ENCODE data around the gene NAA80.
A peak's percentile ranks its signal among the peaks of the same experiment; 100 is the strongest.

Gene NAA80, protein sequence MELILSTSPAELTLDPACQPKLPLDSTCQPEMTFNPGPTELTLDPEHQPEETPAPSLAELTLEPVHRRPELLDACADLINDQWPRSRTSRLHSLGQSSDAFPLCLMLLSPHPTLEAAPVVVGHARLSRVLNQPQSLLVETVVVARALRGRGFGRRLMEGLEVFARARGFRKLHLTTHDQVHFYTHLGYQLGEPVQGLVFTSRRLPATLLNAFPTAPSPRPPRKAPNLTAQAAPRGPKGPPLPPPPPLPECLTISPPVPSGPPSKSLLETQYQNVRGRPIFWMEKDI

GRCh38 chr3:50298836-50299637, at the start of gene NAA80, which contains the start of gene HYAL3:
NAA80 (minus strand) TSS chr3:50299405; CDS start chr3:50297463, 1,942 bp downstream.
HYAL3 (minus strand) TSS chr3:50299405; CDS start chr3:50295602, 3,803 bp downstream.
- peaks cover 24 to 41% of the 10 kb centered on the region in 2 donors for H3K4me1 Mint-ChIP-seq
- peak; percentile 98 for DNase-seq
- peak; percentile 87 to 91 for ATAC-seq (replicated peaks)
- no peaks in the 10 kb centered on the region for H3K9me3 Mint-ChIP-seq
- no peaks in the 10 kb centered on the region for H3K27me3 Mint-ChIP-seq
- H3K4me3 Mint-ChIP-seq = peak within 1 kb of the TSS; percentile 98
- H3K27ac Mint-ChIP-seq = peak within 1 kb of the TSS; percentile 100
- peaks cover 14 to 21% of the 10 kb centered on the region in 2 donors for H3K36me3 Mint-ChIP-seq

- H3K27me3 Mint-ChIP-seq = no peaks in the 10 kb centered on the region
- H3K9me3 Mint-ChIP-seq = no peaks in the 10 kb centered on the region
- peak; percentile 17 to 19 for ATAC-seq (replicated peaks)
- no peak overlapping the region for H3K27ac Mint-ChIP-seq
- H3K4me3 Mint-ChIP-seq = no peak overlapping the region
- DNase-seq = peak; percentile 47
- H3K4me1 Mint-ChIP-seq = peaks cover 43 to 83% of the 10 kb centered on the region in 2 donors
- peaks cover 12 to 28% of the 10 kb centered on the region in 2 donors for H3K36me3 Mint-ChIP-seq
Observed at GRCh38 chr3:50347187-50347813, 48.1 kb upstream of the NAA80 start.

- peak; percentile 25 to 34 for ATAC-seq (replicated peaks)
Observed at GRCh38 chr3:50345586-50346234, 46.5 kb upstream of the NAA80 start, which contains the start of gene ZMYND10. ZMYND10 (minus strand) TSS chr3:50345732; CDS start chr3:50345579, 153 bp downstream.

GRCh38 chr3:50345008-50345407, 45.8 kb upstream of the NAA80 start:
- Mint-ChIP-seq H3K27ac (no peak overlapping the region), H3K9me3 (no peaks in the 10 kb centered on the region), H3K4me3 (peak overlapping the region; percentile 21 to 79), H3K4me1 (peaks cover 33 to 81% of the 10 kb centered on the region in 2 donors), H3K27me3 (no peaks in the 10 kb centered on the region), H3K36me3 (peaks cover 10 to 19% of the 10 kb centered on the region in 2 donors)
- ATAC-seq (replicated peaks) (no peak), DNase-seq (no peak)

More at GRCh38 chr3:50345586-50346234, 46.5 kb upstream of the NAA80 start, which contains the start of gene ZMYND10:
- H3K36me3 Mint-ChIP-seq = peaks cover 10 to 25% of the 10 kb centered on the region in 2 donors
- H3K27me3 Mint-ChIP-seq = no peaks in the 10 kb centered on the region
- peak within 1 kb of the TSS; percentile 20 for H3K27ac Mint-ChIP-seq
- peak within 1 kb of the TSS; percentile 79 to 84 for H3K4me3 Mint-ChIP-seq
- no peaks in the 10 kb centered on the region for H3K9me3 Mint-ChIP-seq
- peak; percentile 63 for DNase-seq
- H3K4me1 Mint-ChIP-seq = peaks cover 39 to 86% of the 10 kb centered on the region in 2 donors

DNA sequence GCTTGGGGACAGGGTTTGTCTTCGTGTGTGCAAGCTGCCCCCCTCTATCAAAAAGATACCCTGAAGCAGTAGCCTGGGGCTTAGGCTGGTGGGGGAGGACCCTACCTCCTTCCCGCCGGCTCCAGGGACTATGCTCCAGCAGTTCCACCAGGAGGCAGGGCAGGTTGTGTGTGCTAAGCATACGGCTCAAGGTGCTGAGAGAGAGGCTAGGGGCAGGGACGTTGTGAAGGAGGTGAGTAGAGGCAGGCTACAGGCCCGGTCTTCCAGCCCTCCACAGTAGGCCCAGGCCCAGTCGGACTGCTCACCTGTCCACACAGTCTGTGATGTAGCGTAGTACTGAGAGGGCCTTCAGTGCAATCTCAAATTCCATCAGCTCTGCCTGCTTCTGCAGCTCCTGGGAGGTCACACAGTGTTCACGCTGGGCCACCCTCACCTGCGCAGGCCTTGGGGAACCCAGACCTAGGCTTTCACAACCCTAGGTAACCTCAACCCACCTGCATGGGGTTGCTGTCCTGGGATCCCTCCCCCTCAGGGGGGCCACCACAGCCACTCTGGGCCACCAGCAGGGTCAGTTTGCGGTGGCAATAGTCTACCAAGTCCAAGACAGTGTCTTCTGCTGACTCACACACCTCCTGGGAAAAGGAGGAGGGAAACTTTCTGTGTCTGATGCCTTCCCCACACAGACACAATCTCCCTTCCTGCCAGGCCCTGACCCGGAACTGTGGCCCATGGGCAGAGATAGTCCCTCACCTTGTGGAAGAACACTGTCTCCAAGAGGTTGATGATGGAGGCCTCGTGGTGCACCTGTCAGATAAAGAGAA, 43.8 kb upstream of the NAA80 start:
- Mint-ChIP-seq H3K4me1 (peaks cover 31 to 81% of the 10 kb centered on the region in 2 donors), H3K36me3 (peaks cover 9 to 25% of the 10 kb centered on the region in 2 donors)
- DNase-seq = no peak

GRCh38 chr3:50341996-50342650, 42.9 kb upstream of the NAA80 start:
- Mint-ChIP-seq H3K27me3 (no peaks in the 10 kb centered on the region), H3K4me1 (peaks cover 26 to 74% of the 10 kb centered on the region in 2 donors), H3K4me3 (peak overlapping the region in 1 of 2 donors; percentile 90)

More for the DNA sequence above, 43.8 kb upstream of the NAA80 start:
- Mint-ChIP-seq H3K4me3 (no peak overlapping the region), H3K9me3 (no peaks in the 10 kb centered on the region), H3K27me3 (no peaks in the 10 kb centered on the region), H3K27ac (no peak overlapping the region)
- no peak for ATAC-seq (replicated peaks)

DNA sequence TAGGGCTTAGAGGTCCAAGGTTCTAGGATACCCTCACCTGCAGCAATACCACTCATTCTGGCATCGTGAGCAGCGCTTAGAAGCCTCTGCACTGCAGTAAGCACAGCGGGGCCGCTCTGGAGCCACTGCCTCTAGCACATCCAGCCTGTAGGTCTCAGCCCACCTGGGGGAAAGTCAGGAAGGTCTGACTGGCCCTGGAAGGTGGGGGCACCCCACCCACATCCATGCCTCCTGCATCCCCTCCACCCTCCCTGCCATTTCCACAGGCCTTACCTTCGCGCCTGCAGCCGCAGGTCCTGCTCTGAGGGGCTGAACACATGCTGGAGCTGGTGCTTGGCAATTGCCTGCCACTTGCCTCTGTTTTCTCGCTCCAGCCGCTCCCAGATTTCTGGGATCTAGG, 42.3 kb upstream of the NAA80 start:
- H3K36me3 Mint-ChIP-seq = peaks cover 12 to 28% of the 10 kb centered on the region in 2 donors
- no peaks in the 10 kb centered on the region for H3K9me3 Mint-ChIP-seq
- H3K4me1 Mint-ChIP-seq = peaks cover 27 to 74% of the 10 kb centered on the region in 2 donors
- peak overlapping the region; percentile 90 to 94 for H3K4me3 Mint-ChIP-seq
- DNase-seq = no peak
- peak overlapping the region; percentile 98 for H3K27ac Mint-ChIP-seq
- no peak for ATAC-seq (replicated peaks)
- no peaks in the 10 kb centered on the region for H3K27me3 Mint-ChIP-seq

More at GRCh38 chr3:50341996-50342650, 42.9 kb upstream of the NAA80 start:
- peaks cover 10 to 24% of the 10 kb centered on the region in 2 donors for H3K36me3 Mint-ChIP-seq
- ATAC-seq (replicated peaks) (no peak), DNase-seq (no peak)
- no peaks in the 10 kb centered on the region for H3K9me3 Mint-ChIP-seq
- H3K27ac Mint-ChIP-seq = no peak overlapping the region

DNA sequence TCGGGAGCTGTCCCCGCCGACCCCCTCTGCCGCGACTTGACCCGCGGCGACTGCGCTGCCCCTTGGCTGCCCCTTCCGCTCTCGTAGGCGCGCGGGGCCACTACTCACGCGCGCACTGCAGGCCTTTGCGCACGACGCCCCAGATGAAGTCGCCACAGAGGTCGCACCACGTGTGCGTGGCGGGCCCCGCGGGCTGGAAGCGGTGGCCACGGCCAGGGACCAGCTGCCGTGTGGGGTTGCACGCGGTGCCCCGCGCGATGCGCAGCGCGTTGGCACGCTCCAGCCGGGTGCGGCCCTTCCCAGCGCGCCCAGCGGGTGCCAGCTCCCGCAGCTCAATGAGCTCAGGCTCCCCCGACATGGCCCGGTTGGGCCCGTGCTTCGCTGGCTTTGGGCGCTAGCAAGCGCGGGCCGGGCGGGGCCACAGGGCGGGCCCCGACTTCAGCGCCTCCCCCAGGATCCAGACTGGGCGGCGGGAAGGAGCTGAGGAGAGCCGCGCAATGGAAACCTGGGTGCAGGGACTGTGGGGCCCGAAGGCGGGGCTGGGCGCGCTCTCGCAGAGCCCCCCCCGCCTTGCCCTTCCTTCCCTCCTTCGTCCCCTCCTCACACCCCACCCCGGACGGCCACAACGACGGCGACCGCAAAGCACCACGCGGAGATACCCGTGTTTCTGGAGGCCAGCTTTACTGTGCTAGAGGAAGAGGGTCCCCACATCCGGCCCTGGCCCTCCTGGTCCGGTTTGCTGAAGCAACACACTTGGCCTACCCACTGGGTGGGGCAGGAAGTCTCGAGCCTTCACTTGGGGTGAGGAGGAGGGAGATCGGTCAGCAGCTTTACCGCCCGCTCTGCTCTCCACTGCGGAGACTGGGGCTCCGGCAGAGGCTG, 41.5 kb upstream of the NAA80 start, which contains the start of gene RASSF1:
Gene RASSF1 (minus strand): TSS at position 389 of the 882 bp plus-strand sequence. CDS start 31 bp downstream, at position 358.
- peak within 1 kb of the TSS; percentile 90 to 94 for H3K4me3 Mint-ChIP-seq

DNA sequence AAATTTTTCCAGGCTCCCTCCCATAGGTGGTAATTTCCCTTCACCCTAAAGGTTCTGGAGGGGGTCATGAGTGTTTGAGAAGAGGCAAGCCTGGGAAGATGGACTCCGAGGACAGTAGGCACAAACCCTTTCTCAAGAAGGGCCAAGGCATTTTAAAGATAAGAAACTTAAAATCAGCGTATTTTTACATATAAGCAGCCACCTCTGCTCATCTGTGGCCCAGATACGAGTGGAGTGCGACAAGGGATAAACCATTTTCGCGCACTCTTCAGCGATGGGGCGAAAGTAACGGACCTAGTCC, 40.9 kb upstream of the NAA80 start:
- Mint-ChIP-seq H3K36me3 (peaks cover 16 to 42% of the 10 kb centered on the region in 2 donors), H3K9me3 (no peaks in the 10 kb centered on the region), H3K4me3 (peak overlapping the region; percentile 90 to 94), H3K27ac (peak overlapping the region; percentile 98), H3K4me1 (peaks cover 30 to 74% of the 10 kb centered on the region in 2 donors), H3K27me3 (no peaks in the 10 kb centered on the region)
- ATAC-seq (replicated peaks) = peak in 1 of 2 donors; percentile 0
- DNase-seq = no peak

More for the DNA sequence above, 41.5 kb upstream of the NAA80 start, which contains the start of gene RASSF1:
- peaks cover 16 to 36% of the 10 kb centered on the region in 2 donors for H3K36me3 Mint-ChIP-seq
- ATAC-seq (replicated peaks) = peak; percentile 35
- peak within 1 kb of the TSS; percentile 98 for H3K27ac Mint-ChIP-seq
- peak; percentile 66 for DNase-seq
- no peaks in the 10 kb centered on the region for H3K27me3 Mint-ChIP-seq
- H3K9me3 Mint-ChIP-seq = no peaks in the 10 kb centered on the region
- H3K4me1 Mint-ChIP-seq = peaks cover 28 to 74% of the 10 kb centered on the region in 2 donors

DNA sequence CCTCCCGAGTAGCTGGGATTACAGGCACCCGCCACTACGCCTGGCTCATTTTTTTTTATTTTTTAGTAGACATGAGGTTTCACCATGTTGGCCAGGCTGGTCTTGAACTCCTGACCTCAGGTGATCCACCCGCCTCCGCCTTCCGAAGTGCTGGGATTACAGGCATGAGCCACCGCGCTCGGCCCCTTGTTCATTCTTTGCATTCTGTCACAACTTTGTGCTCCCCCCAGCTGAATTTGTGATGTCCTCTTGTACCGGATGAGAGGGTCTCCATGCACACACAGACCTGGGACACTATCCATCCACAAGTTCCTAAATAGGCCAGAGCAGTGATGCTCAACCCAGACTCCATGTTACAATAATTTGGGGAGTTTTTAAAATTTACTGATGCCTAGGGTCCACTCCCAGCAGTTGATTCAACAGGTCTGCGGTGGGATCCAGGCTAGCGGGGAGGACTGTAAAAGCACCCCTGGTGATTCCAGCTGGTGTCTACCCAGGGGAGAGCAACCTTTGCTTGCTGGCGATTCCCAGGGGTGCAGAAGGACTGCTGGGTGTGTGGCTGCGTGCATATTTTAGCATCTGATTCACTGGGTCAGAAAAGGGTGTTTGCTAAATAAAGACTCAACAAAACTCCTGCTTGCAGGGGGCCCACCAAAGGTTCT, 40.4 kb upstream of the NAA80 start:
- H3K36me3 Mint-ChIP-seq = peaks cover 16 to 42% of the 10 kb centered on the region in 2 donors

GRCh38 chr3:50338965-50339364, 39.8 kb upstream of the NAA80 start:
- H3K27ac Mint-ChIP-seq = peak overlapping the region; percentile 98
- no peaks in the 10 kb centered on the region for H3K9me3 Mint-ChIP-seq
- ATAC-seq (replicated peaks) = no peak
- H3K4me3 Mint-ChIP-seq = peak overlapping the region; percentile 90 to 94
- no peaks in the 10 kb centered on the region for H3K27me3 Mint-ChIP-seq
- peaks cover 21 to 47% of the 10 kb centered on the region in 2 donors for H3K36me3 Mint-ChIP-seq
- no peak for DNase-seq
- peaks cover 37 to 79% of the 10 kb centered on the region in 2 donors for H3K4me1 Mint-ChIP-seq

More for the DNA sequence above, 40.4 kb upstream of the NAA80 start:
- peak overlapping the region; percentile 98 for H3K27ac Mint-ChIP-seq
- peak overlapping the region; percentile 90 to 94 for H3K4me3 Mint-ChIP-seq
- DNase-seq (no peak), ATAC-seq (replicated peaks) (no peak)
- no peaks in the 10 kb centered on the region for H3K27me3 Mint-ChIP-seq
- H3K9me3 Mint-ChIP-seq = no peaks in the 10 kb centered on the region
- H3K4me1 Mint-ChIP-seq = peaks cover 32 to 74% of the 10 kb centered on the region in 2 donors
